Duodenal mucosa (tissue), 2 donors: ENCODE results near the gene GAN.
"Not testable (repeated sequence)": the region's sequence is repeated elsewhere in the genome, so short reads cannot be mapped to it uniquely, and the experiment has no call there.

Source experiments
- H3K27ac ChIP-seq: one replicate; pipeline ENCODE4 v1.7.0; 2013; ENCODE audit warnings: low read depth, low read length
- H3K27me3 ChIP-seq, 2 donors: one replicate each; pipeline ENCODE4 v1.7.0; 2013; ENCODE audit warnings: low read length in 2 of 2, control low read depth in 1 of 2; ENCODE audit not compliant: insufficient read depth in 2 of 2, control insufficient read depth in 1 of 2
- H3K36me3 ChIP-seq, 2 donors: one replicate each; pipeline ENCODE4 v1.7.0; 2013; ENCODE audit warnings: low read length in 2 of 2, control low read depth in 1 of 2; ENCODE audit not compliant: insufficient read depth in 2 of 2, control insufficient read depth in 1 of 2
- H3K4me1 ChIP-seq, 2 donors: one replicate each; pipeline ENCODE4 v1.7.0; 2013; ENCODE audit warnings: low read length in 2 of 2, control low read depth in 1 of 2; ENCODE audit not compliant: insufficient read depth in 2 of 2, control insufficient read depth in 1 of 2
- H3K4me3 ChIP-seq, 2 donors: one replicate each; pipeline ENCODE4 v1.7.0; 2013; ENCODE audit warnings: low read length in 2 of 2, low read depth in 1 of 2
- H3K9ac ChIP-seq, 2 donors: one replicate each; pipeline ENCODE4 v1.7.0; 2013; ENCODE audit warnings: low read length in 2 of 2, low read depth in 1 of 2
- H3K9me3 ChIP-seq, 2 donors: one replicate each; pipeline ENCODE4 v1.7.0; 2013; ENCODE audit warnings: low read length in 2 of 2, control low read depth in 1 of 2; ENCODE audit not compliant: control insufficient read depth in 1 of 2

The GAN gene

DNA sequence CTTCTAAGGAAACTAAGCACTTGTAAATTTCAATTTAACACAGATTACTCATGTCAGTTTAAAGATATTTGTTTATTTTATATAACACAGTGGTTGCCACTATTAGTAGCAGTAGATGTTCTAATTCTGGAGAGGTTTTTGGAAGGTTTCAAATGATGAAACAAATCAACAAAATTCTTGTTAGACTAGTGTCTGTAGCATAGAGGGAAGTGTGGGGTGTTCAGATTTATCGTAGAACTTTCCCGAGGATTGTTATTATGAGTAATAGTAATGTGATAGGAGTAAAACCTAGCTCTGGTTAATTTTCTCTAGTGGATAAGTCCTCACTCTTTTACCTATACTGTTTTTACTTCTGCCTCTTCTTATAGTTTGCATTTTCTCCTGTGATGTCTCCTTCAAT, 6.3 kb downstream of the GAN start:
- peaks cover 2 to 11% of the 10 kb centered on the region in 2 donors for H3K4me1 ChIP-seq
- H3K27ac ChIP-seq: no peak overlapping the region
- H3K4me3 ChIP-seq: no peak overlapping the region
- H3K9me3 ChIP-seq: no peaks in the 10 kb centered on the region
- H3K27me3 ChIP-seq: no peaks in the 10 kb centered on the region
- peaks cover 0 to 5% of the 10 kb centered on the region in 2 donors for H3K36me3 ChIP-seq
- H3K9ac ChIP-seq: no peak overlapping the region

DNA sequence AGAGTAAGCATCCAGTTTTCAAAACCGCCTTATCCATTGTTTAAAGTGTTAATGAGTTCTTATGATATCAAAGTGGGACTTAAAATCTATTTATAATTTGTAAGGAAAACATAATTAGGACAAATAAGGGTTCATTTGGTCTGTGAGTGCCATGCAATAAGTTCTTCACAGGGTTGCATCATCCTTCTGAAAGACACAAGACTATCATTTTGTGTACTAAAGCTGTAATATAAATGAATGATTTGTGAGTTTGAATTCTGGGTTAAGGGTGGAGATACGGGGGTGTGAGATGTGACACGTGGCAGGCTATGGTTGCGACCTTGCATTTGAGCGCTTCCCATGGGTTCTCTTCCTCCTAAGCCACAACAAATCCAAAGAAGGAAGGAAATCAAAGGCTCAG, 6.8 kb downstream of the GAN start:
- Histone ChIP-seq H3K4me3 (no peak overlapping the region), H3K9ac (no peak overlapping the region), H3K27ac (no peak overlapping the region), H3K27me3 (no peaks in the 10 kb centered on the region), H3K9me3 (no peaks in the 10 kb centered on the region), H3K4me1 (peaks cover 0 to 10% of the 10 kb centered on the region in 2 donors), H3K36me3 (peaks cover 0 to 6% of the 10 kb centered on the region in 2 donors)

DNA sequence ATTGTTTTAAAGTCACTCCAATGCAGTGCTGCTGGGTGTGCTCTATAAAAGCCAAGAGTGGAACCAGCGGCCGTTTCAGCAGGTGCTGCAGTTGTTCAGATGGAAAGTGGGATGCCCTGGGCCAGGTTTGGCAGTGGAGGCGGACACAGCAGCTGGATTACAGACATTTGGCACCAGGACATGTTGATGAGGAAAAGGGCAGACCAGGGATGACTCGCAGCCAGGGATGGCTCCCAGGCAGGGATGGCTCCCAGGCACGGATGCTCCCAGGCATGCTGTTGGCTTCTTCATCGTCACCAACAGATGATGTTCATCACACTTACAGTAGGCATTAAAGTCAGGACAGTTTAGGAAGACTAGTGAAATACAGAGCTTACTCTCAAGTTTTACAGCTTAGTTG, 10.0 kb downstream of the GAN start:
- H3K9ac ChIP-seq: no peak overlapping the region
- peaks cover 0 to 3% of the 10 kb centered on the region in 2 donors for H3K4me1 ChIP-seq
- H3K9me3 ChIP-seq: no peaks in the 10 kb centered on the region
- H3K27ac ChIP-seq: no peak overlapping the region
- H3K27me3 ChIP-seq: no peaks in the 10 kb centered on the region
- H3K36me3 ChIP-seq: peaks cover 0 to 7% of the 10 kb centered on the region in 2 donors
- no peak overlapping the region for H3K4me3 ChIP-seq

DNA sequence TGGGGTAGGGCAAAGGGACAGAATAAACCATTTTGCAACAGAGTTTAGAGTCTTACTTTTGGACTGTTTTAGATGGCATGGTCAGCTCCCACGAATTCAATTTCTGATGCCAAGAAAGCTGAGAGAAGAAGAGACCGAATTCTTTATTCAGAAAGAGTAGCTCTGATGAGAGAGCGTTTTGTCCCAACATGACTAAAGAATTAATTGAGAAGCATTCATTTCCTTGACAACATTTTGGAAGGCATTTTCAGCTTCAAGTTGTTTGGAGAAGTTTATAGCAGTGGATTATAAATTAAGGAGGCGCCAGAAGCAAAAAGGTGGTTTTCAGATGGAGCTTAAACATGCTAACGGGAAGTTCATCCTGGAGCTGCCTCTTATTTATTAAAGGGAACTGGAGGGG, 12.2 kb downstream of the GAN start:
- no peak overlapping the region for H3K27ac ChIP-seq
- H3K36me3 ChIP-seq: peaks cover 0 to 5% of the 10 kb centered on the region in 2 donors
- H3K4me3 ChIP-seq: no peak overlapping the region
- no peaks in the 10 kb centered on the region for H3K27me3 ChIP-seq
- no peak overlapping the region for H3K9ac ChIP-seq
- no peaks in the 10 kb centered on the region for H3K9me3 ChIP-seq
- no peaks in the 10 kb centered on the region for H3K4me1 ChIP-seq

DNA sequence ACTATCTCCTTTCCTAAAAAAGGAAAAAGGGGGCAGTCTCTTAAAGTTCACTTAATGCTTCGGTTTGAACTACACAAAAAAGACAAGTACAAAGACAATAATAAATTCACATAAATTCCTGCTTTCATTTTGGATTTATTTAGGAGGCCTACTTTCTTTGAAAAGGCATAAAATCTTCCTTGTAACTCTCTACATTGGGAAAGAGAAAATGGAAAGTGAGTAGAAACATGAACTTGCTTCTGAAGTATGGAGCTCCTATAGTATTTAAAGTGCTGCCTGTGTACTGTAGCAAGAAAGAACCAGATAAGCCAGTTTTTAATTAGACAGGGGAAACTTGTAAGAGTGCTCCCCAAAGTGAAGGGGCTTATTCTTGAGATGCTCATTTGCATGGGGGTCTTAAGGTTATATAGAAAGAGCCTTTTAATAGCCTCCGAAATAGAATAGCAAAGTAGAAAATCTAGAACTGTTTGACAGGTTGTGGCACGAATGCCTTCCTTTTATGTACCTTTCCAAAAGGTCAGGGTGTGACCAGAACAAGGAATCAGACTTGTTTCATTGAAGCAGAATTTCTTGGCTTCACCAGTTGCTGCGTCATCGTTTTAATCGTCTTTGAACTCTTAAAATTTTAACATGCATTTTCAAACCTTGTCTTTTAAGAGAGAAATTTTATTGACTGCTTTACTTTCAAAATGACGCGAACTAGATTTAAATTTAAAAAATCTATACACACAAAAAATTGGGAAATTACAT, 12.9 kb downstream of the GAN start:
- no peaks in the 10 kb centered on the region for H3K27me3 ChIP-seq
- H3K36me3 ChIP-seq: peaks cover 0 to 5% of the 10 kb centered on the region in 2 donors
- no peak overlapping the region for H3K27ac ChIP-seq
- no peak overlapping the region for H3K4me3 ChIP-seq
- no peaks in the 10 kb centered on the region for H3K9me3 ChIP-seq
- H3K4me1 ChIP-seq: no peaks in the 10 kb centered on the region
- H3K9ac ChIP-seq: no peak overlapping the region

DNA sequence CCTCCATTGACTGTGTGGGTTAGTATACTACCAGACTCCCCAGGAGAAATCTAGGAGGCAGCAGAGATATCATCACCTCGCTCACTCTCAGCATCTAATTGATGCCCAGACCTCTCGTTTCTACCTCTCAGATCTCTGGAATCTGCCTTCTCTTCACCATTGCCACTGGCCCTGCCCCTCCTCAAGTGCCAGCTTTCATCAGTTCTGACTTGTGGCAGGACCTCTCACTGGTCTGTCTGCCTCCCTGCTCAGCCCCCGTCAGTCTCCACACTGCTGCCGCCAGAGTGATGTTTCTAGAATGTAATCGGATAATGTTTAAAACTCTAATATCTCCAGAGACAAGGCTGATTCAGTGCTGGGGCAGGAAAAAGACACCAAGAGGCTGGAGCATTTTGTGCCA, 15.2 kb downstream of the GAN start:
- Histone ChIP-seq H3K27ac (no peak overlapping the region), H3K9ac (no peak overlapping the region), H3K4me1 (no peaks in the 10 kb centered on the region), H3K9me3 (no peaks in the 10 kb centered on the region), H3K27me3 (no peaks in the 10 kb centered on the region), H3K4me3 (no peak overlapping the region), H3K36me3 (peaks cover 0 to 3% of the 10 kb centered on the region in 2 donors)

DNA sequence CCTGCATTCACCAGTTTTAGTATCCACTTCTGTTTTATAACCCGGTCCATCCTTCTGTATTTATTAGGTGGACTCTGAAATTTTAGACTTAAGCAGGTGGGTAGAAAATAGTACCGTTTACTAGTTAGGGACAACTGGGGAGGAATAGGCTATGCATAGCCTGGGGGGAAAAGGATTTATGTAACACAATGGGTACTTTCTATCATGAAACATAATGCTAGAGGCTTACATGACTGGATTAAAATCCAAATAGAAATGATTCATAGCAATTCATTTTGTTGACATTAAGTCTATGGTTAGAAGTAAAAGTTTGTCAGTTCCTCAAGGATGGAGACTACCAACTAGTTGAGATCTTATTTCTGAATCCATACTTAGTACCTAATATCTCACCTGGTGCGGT, 18.6 kb downstream of the GAN start:
- no peaks in the 10 kb centered on the region for H3K36me3 ChIP-seq

DNA sequence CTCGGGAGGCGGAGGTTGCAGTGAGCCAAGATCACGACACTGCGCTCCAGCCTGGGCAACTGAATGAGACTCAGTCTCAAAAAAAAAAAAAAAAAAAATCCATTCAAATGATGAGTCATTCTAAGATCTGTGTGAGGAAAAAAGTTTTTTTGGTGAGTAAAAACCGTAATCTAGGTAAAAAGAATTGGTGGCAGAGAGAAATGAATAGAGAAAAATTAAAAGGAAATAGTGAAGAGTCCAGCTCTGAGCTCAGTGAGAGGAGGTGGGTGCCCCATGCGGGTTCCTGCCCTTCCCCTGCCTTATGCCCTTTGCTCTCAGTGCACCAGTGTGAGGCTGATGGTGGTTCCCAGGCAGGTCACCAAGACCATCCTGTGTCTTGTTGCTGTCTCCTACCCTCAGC, 20.9 kb downstream of the GAN start:
- H3K36me3 ChIP-seq: no peaks in the 10 kb centered on the region
- H3K9me3 ChIP-seq: no peaks in the 10 kb centered on the region
- H3K9ac ChIP-seq: no peak overlapping the region
- H3K4me3 ChIP-seq: no peak overlapping the region
- H3K4me1 ChIP-seq: no peaks in the 10 kb centered on the region
- no peak overlapping the region for H3K27ac ChIP-seq
- H3K27me3 ChIP-seq: no peaks in the 10 kb centered on the region

More for the DNA sequence above, 18.6 kb downstream of the GAN start:
- no peaks in the 10 kb centered on the region for H3K27me3 ChIP-seq
- H3K27ac ChIP-seq: no peak overlapping the region
- no peak overlapping the region for H3K4me3 ChIP-seq
- no peak overlapping the region for H3K9ac ChIP-seq
- no peaks in the 10 kb centered on the region for H3K9me3 ChIP-seq
- H3K4me1 ChIP-seq: no peaks in the 10 kb centered on the region

DNA sequence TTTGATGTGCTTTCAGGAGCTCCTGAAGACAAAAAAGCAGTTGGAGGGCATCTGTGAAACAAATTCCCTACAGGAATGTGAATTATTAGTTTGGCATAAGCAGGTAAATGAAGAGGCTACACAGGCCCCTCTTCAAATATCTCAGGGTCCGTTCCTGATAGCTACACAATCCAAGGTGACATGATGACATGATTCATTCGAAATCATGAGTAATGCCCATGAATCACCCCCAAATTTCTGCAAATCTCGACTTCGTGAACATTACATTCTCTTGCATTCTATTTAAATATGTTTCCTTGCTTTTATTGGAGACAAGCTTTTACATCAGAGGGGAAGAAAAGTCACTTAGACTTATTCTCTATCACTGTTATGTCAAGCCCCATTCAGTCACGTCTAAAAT, 22.3 kb downstream of the GAN start:
- Histone ChIP-seq H3K4me1 (no peaks in the 10 kb centered on the region), H3K36me3 (no peaks in the 10 kb centered on the region), H3K27me3 (no peaks in the 10 kb centered on the region), H3K9ac (no peak overlapping the region), H3K4me3 (no peak overlapping the region), H3K9me3 (no peaks in the 10 kb centered on the region), H3K27ac (no peak overlapping the region)

DNA sequence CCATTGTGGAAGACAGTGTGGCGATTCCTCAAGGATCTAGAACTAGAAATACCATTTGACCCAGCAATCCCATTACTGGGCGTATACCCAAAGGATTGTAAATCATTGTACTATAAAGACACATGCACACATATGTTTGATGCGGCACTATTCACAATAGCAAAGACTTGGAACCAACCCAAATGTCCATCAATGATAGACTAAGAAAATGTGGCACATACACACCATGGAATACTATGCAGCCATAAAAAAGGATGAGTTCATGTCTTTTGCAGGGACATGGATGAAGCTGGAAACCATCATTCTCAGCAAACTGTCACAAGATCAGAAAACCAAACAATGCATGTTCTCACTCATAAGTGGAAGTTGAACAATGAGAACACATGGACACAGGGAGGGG, 30.4 kb downstream of the GAN start:
- not testable (repeated sequence) for H3K4me1 ChIP-seq, H3K27ac ChIP-seq
- peaks cover 12 to 15% of the 10 kb centered on the region in 2 donors for H3K9me3 ChIP-seq

More for the DNA sequence above, 30.4 kb downstream of the GAN start:
- H3K9ac ChIP-seq, H3K27me3 ChIP-seq, H3K36me3 ChIP-seq, H3K4me3 ChIP-seq: not testable (repeated sequence)
